HG03575 (cell line): ENCODE data around the gene PLCH1.
"Not testable (repeated sequence)": the region's sequence is repeated elsewhere in the genome, so short reads cannot be mapped to it uniquely, and the experiment has no call there.

Experiments
- ATAC-seq: cut with Tn5 transposase; IDR thresholded peaks from one replicate; pipeline ENCODE4 v1.9.1; 2021; ENCODE audit not compliant: unreplicated experiment, insufficient number of reproducible peaks, low FRiP score; ENCODE audit errors: extremely low read depth

PLCH1 gene

GRCh38 chr3:155656466-155656865, 88.4 kb downstream of the PLCH1 start:
- ATAC-seq: no peak

DNA sequence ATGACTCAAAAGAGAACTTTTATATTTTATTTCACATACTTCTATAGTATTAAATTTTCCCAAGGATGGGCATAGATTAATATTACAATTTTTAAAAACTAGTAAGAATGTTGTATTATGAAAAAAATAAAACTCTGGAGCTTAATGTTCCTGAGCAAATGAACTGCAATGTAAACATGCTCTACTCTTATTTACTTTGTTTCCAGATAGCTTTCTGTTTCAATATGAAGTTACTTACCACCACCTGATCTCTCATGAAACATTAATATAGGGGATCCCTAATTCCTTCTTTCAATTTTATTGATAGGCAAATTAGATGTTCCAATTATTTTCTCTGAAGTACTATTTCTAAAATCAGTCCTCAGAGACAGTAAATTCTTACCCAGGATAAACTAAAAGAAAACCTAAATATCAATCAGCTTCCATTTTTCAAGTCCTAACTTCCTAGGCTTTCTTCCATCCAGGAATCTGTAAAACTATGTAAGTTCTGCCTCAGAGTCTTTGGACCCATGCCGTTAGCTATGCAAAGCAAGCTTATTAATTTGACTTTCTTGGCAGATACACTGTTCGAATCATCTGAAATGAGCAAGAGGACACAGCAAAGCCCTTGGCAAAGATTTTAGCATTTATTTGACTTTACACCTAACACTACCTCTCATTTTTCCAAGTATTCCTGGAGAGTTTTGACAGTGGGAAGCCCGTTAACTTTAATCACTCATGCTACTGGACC, 93.2 kb downstream of the PLCH1 start:
- no peak for ATAC-seq

DNA sequence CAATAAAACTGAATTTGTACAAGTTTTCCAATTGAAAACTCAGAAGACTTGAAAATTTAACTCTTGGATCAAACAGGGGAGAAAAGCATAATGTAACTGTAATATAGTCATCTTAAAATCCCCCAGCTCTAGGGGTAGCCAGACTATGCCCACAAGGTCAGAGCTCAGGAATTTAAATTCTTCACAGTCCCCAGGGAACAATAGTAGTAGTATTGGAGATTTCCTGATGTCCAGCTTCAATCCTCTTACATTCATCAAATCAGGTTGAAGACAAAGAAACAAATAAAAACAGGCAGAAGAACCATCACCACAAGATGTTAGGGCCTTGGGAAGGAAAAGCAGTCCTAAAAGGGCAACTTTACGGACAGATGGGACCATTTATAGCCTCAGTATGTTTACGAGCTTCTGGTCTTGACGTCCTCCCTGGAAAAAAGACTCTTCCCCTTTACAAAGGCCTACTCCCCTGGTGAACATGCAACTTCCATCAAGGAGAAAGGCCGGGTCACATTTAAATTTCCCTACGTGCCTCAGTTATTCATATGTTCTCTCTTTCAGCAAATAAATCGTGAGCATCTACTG, 96.8 kb downstream of the PLCH1 start:
- no peak for ATAC-seq

DNA sequence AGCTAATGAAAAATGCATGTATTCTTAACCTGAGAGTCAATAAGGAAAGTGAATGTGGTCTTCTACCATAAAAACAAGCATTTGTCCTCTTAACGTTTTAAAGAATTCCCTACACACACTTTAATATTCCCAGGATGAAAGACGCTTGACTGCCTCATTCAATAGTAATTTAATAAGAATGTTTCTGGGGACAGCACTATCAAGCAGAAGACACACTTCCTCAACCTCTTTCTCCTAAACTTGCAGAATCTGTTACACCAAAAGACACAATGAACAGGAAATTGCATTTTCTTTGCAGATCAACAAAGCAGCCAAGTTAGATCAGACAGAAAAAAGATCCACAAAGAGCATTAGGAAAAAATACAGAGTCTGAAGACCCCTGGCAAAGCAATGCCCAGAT, 97.7 kb downstream of the PLCH1 start:
- ATAC-seq: no peak

- ATAC-seq: no peak
These were observed 98.2 kb downstream of the PLCH1 start for GRCh38 chr3:155646669-155647068.

- no peak for ATAC-seq
These were observed 98.7 kb downstream of the PLCH1 start for GRCh38 chr3:155646128-155646527.

DNA sequence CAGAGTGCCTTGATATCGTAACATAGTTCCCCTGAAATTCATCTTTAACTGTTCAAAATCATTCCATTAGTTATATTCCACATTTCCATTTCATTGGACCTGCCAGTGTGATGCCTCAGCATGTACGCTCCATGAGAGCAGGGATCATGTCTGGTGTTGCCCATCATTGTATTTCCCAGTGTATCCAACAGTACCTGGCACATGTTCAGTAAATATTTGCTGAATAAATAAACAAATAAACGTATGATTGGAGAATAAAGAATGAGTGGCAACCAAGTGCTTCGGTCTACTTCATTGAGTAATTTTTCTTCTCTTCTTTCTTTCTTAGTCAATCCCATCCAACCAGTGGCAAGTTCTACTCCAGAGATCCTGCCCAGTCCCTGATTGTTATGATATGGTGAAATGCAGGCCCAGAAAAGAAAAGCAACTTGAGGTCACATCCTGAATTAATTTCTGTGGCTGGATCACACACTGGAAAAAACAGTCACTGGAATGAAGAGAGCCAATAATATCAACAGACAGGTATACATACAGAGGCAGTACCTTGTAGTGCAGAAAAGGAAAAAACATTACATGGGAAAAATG, 101.2 kb downstream of the PLCH1 start:
- no peak for ATAC-seq

GRCh38 chr3:155641956-155642355, 102.9 kb downstream of the PLCH1 start:
- no peak for ATAC-seq

DNA sequence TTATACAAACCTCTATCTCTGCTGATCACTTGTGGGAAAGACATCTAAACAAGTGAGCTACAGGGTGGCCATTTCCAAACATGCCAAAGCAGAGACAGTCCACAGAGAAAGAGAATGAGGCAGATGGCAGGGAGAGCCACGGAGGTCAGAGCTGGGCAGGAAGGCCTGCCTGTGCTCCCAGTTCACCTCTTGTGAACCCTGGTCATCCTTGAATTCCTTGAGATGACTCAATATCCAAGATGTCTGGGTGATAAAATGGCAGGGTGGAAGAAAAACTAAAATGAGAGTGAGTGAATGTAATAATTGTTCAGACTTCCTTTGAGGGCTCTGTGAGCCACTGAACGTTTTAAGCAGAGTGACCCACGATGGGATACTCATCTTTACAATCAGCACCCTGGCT, 104.8 kb downstream of the PLCH1 start:
- no peak for ATAC-seq

GRCh38 chr3:155639462-155640055, 105.3 kb downstream of the PLCH1 start:
- no peak for ATAC-seq

DNA sequence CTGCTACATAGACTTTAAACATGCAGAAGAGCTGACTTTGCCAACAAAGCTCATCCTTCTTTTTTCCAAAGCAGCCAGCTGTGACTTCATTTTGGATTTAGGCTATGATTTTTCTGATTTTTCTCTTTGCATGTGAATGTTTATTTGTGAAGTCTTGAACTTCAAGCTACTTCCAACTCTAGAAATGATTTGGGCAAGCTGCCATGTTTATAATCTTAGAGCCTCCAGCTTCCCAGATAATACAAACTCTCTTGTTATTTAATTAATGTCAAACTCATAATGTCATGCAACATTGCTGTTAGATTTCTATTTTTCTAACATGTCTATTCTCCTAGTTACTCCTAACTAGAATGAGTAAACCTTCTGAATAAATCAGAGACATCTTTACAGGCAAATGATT, 106.4 kb downstream of the PLCH1 start:
- not testable (repeated sequence) for ATAC-seq

- no peak for ATAC-seq
These were observed 107.3 kb downstream of the PLCH1 start for GRCh38 chr3:155637567-155637966.

- ATAC-seq: no peak
These were observed 109.8 kb downstream of the PLCH1 start for GRCh38 chr3:155635056-155635455.

DNA sequence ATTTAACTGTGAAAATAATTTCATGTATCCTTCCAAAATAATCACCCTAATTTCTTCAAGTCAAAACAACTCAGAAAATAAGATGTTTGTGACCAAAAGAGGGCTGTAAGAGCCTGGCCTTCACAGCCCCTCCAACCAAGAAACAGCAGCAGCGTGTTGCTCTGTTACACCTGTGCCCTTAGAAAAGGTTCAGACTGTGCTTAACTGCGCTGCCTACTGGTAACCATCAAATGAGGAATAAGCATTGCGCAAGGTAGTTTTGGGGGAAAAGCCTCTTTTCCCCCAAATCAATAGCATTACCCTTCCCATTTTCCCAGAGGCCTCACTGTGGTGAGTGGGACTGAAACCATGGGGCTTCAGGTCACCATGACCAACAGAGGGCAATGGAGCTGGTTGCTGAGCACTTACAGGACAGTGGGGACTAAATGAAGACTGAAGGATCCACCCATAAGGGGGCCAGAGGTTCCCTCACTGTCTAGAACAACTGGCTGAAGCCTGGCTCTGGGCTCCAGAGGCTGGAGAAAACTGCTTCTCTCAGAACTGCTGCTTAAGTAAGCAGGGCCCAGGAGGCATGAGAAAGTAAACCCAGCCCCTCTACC, 110.7 kb downstream of the PLCH1 start:
- no peak for ATAC-seq

DNA sequence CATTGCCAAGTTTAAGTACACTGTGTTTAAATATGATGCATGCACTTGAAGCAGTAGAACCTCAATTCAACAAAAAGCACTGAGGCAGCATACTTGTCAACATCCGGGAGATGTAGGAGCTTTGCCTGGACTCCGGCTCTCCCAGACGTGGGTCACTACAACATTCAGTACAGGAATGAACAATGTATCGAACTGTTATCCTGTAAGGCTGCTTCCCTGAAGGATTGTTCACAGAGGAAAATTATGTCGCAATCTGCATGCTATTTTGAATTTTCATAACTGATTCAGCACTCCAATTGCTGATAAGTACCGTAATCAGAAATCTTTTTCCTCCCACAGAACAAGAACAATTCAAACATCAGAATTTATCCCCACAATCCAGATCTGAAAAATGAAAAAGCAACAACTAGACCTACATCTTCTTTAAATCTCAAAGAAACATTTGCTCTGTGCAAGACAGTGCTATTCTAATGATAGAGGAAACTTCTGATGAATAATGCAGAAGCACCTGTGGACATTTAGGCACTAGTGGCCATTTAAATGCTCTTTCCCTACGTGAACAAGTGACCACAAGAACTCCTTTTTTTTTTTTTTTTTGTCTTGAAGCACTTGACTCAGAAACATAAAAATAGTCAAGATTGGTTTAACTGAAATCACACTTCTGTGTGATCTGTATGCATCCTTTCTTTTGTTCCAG, 113.4 kb downstream of the PLCH1 start:
- ATAC-seq: no peak

- no peak for ATAC-seq
These were observed 115.3 kb downstream of the PLCH1 start for GRCh38 chr3:155629556-155629955.

- ATAC-seq: no peak
These were observed 115.8 kb downstream of the PLCH1 start for GRCh38 chr3:155629056-155629455.

DNA sequence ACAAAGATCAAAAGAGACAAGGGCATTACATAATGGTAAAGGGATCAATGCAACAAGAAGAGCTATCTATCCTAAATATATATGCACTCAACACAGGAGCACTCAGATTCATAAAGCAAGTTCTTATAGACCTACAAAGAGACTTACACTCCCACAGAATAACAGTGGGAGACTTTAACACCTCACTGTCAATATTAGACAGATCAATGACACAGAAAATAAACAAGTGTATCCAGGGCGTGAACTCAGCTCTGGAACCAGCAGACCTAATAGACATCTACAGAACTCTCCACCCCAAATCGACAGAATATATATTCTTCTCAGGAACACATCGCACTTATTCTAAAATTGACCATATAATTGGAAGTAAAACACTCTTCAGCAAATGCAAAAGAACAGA, 122.2 kb downstream of the PLCH1 start:
- not testable (repeated sequence) for ATAC-seq

GRCh38 chr3:155620552-155620951, 124.3 kb downstream of the PLCH1 start:
- ATAC-seq: not testable (repeated sequence)
